ENCODE results near the gene ULBP3.

Gene ULBP3

DNA sequence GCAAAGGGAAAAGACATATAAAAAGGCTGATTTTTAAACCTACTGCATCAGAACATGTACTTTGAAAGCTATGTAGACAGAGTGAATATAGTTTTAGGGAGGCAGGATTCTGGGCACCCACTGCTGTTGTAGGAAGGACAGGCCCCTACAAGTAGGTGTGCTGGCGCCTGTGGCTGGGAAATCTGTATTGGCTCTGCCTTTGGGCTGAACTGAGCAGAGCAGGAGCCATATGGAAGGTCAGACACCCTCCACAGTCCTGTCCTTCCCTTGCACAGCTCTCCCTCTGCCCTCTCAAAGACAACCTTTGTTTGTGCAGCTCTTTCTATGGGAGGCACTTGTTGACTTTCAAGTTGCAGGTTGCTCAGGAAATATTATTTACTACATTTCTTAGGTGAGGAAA, 18.4 kb upstream of the ULBP3 start:
- Histone ChIP-seq H3K4me3 (replicated peaks; ENCODE audit: insufficient read depth, low read length) (no peak overlapping the region), H3K27ac (replicated peaks) (no peak overlapping the region), H3K27me3 (ENCODE audit: insufficient read depth, poor library complexity, severe bottlenecking) (peaks cover 2% of the 10 kb centered on the region)
- no peak for DNase-seq (ENCODE audit: low read depth in 1 of 2, low spot score in 1 of 2)
- TF ChIP-seq POLR2AphosphoS5 (IDR thresholded peaks at IDR 0.05; ENCODE audit: low read depth) = no peak
- no peak for TF ChIP-seq SPI1 (IDR thresholded peaks at IDR 0.05; ENCODE audit: borderline replicate concordance, low read depth)
- TF ChIP-seq, protein P1, sequence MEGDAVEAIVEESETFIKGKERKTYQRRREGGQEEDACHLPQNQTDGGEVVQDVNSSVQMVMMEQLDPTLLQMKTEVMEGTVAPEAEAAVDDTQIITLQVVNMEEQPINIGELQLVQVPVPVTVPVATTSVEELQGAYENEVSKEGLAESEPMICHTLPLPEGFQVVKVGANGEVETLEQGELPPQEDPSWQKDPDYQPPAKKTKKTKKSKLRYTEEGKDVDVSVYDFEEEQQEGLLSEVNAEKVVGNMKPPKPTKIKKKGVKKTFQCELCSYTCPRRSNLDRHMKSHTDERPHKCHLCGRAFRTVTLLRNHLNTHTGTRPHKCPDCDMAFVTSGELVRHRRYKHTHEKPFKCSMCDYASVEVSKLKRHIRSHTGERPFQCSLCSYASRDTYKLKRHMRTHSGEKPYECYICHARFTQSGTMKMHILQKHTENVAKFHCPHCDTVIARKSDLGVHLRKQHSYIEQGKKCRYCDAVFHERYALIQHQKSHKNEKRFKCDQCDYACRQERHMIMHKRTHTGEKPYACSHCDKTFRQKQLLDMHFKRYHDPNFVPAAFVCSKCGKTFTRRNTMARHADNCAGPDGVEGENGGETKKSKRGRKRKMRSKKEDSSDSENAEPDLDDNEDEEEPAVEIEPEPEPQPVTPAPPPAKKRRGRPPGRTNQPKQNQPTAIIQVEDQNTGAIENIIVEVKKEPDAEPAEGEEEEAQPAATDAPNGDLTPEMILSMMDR (IDR thresholded peaks at IDR 0.05; ENCODE audit: insufficient read depth, low read length) = no peak
- TF ChIP-seq, protein P2, sequence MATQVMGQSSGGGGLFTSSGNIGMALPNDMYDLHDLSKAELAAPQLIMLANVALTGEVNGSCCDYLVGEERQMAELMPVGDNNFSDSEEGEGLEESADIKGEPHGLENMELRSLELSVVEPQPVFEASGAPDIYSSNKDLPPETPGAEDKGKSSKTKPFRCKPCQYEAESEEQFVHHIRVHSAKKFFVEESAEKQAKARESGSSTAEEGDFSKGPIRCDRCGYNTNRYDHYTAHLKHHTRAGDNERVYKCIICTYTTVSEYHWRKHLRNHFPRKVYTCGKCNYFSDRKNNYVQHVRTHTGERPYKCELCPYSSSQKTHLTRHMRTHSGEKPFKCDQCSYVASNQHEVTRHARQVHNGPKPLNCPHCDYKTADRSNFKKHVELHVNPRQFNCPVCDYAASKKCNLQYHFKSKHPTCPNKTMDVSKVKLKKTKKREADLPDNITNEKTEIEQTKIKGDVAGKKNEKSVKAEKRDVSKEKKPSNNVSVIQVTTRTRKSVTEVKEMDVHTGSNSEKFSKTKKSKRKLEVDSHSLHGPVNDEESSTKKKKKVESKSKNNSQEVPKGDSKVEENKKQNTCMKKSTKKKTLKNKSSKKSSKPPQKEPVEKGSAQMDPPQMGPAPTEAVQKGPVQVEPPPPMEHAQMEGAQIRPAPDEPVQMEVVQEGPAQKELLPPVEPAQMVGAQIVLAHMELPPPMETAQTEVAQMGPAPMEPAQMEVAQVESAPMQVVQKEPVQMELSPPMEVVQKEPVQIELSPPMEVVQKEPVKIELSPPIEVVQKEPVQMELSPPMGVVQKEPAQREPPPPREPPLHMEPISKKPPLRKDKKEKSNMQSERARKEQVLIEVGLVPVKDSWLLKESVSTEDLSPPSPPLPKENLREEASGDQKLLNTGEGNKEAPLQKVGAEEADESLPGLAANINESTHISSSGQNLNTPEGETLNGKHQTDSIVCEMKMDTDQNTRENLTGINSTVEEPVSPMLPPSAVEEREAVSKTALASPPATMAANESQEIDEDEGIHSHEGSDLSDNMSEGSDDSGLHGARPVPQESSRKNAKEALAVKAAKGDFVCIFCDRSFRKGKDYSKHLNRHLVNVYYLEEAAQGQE (IDR thresholded peaks at IDR 0.05; ENCODE audit: insufficient replicate concordance, low read depth) = no peak
- no peak for TF ChIP-seq GABPA (IDR thresholded peaks at IDR 0.05; ENCODE audit: low read depth)

DNA sequence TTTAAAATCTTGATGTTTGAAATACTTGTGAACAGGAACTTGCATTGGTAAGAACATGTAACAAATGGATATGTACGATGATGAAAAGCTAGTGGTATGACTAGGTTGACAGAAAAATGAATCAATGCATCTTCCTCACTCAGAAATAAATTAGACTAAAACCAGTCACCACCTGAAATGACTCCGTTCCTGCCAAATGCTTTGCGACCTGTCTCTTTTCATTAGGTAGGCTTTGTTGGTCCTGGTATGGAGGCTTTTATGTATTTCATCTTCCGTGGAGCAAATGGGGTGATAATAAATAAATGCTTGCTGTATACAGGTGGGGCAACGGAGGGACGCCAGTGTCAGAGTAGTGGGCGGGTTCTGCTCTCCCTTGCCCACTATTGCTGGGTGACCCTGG, 17.1 kb upstream of the ULBP3 start:
- Histone ChIP-seq H3K4me3 (replicated peaks; ENCODE audit: insufficient read depth, low read length) (no peak overlapping the region), H3K27me3 (ENCODE audit: insufficient read depth, poor library complexity, severe bottlenecking) (peaks cover 2% of the 10 kb centered on the region), H3K27ac (replicated peaks) (no peak overlapping the region)
- DNase-seq (ENCODE audit: low read depth in 1 of 2, low spot score in 1 of 2) = no peak
- TF ChIP-seq, protein P1 (IDR thresholded peaks at IDR 0.05; ENCODE audit: insufficient read depth, low read length) = no peak
- no peak for TF ChIP-seq POLR2AphosphoS5 (IDR thresholded peaks at IDR 0.05; ENCODE audit: low read depth)

DNA sequence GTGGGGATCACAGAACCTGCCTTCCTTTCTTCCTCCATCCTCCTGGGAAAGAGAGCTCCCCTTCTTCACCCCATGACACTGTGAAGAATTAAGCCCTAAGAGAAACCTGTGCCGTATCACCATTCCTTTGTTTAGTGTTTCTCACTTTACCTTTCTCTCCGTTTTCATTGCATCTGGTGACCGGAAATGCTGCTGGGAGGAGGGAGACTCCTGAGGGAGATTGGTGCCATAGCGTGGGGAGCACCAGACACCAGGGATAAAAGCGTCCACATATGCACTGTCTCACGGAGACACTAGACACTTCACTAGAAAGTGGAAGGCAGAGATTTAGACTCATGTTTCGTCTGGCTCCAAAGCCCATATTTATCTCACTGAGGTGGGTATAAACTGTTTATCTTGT, 15.5 kb upstream of the ULBP3 start:
- H3K27me3 ChIP-seq (ENCODE audit: insufficient read depth, poor library complexity, severe bottlenecking) = peaks cover 2% of the 10 kb centered on the region
- no peak overlapping the region for H3K27ac ChIP-seq (replicated peaks)
- TF ChIP-seq, protein P2 (IDR thresholded peaks at IDR 0.05; ENCODE audit: insufficient replicate concordance, low read depth) = no peak
- TF ChIP-seq POLR2AphosphoS5 (IDR thresholded peaks at IDR 0.05; ENCODE audit: low read depth) (no peak), SPI1 (IDR thresholded peaks at IDR 0.05; ENCODE audit: borderline replicate concordance, low read depth) (no peak), GABPA (IDR thresholded peaks at IDR 0.05; ENCODE audit: low read depth) (no peak)
- TF ChIP-seq, protein P1 (IDR thresholded peaks at IDR 0.05; ENCODE audit: insufficient read depth, low read length) = no peak
- no peak for DNase-seq (ENCODE audit: low read depth in 1 of 2, low spot score in 1 of 2)
- H3K4me3 ChIP-seq (replicated peaks; ENCODE audit: insufficient read depth, low read length) = no peak overlapping the region

DNA sequence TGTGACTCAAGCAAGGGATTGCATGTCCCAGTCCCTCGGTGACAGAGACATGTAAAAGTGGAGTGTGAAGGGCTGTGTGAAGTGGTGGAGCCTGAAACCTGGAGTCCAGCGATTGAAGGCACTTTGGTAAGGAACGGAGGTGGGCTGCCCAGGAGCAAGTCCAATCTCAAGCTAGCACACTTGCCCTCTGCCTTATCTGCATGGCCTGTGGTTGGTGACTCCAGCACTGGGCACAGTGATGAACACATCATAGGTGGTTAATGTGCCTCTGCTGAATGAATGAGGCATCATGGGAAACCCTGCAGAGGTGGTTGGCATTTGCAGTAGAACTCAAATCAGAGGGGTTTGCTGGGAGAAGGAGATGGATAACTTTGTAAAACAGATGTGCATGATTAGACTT, 14.9 kb upstream of the ULBP3 start:
- DNase-seq (ENCODE audit: low read depth in 1 of 2, low spot score in 1 of 2) = no peak
- Histone ChIP-seq H3K27me3 (ENCODE audit: insufficient read depth, poor library complexity, severe bottlenecking) (peaks cover 2% of the 10 kb centered on the region), H3K4me3 (replicated peaks; ENCODE audit: insufficient read depth, low read length) (no peak overlapping the region), H3K27ac (replicated peaks) (no peak overlapping the region)
- no peak for TF ChIP-seq POLR2AphosphoS5 (IDR thresholded peaks at IDR 0.05; ENCODE audit: low read depth)
- TF ChIP-seq, protein P2 (IDR thresholded peaks at IDR 0.05; ENCODE audit: insufficient replicate concordance, low read depth) = no peak
- TF ChIP-seq SPI1 (IDR thresholded peaks at IDR 0.05; ENCODE audit: borderline replicate concordance, low read depth) = no peak
- TF ChIP-seq, protein P1 (IDR thresholded peaks at IDR 0.05; ENCODE audit: insufficient read depth, low read length) = no peak
- no peak for TF ChIP-seq GABPA (IDR thresholded peaks at IDR 0.05; ENCODE audit: low read depth)
